ENCODE results near the gene SERPIND1.

- no peak for TF ChIP-seq CTCF (IDR thresholded peaks at IDR 0.05; ENCODE audit: low read depth, low read length, poor library complexity, severe bottlenecking)
- TF ChIP-seq EZH2phosphoT487 (IDR thresholded peaks at IDR 0.05; ENCODE audit: borderline replicate concordance, low read length) = no peak
Measured at GRCh38 chr22:20756846-20757245, 17.1 kb upstream of the SERPIND1 start.

All from DOHH2 (cell line).